ENCODE results near the gene GOLGA2. TPM values are rescaled to one million over a fixed set of nuclear protein-coding genes. Genes with fewer than 3 reads are reported as not detected.

GOLGA2 gene
- total and polyA plus RNA-seq, 2 of the 13 experiments (the other 11 are each of a cell fraction or from before 2014, with no cell fraction given) = 45.3 to 45.8 TPM

DNA sequence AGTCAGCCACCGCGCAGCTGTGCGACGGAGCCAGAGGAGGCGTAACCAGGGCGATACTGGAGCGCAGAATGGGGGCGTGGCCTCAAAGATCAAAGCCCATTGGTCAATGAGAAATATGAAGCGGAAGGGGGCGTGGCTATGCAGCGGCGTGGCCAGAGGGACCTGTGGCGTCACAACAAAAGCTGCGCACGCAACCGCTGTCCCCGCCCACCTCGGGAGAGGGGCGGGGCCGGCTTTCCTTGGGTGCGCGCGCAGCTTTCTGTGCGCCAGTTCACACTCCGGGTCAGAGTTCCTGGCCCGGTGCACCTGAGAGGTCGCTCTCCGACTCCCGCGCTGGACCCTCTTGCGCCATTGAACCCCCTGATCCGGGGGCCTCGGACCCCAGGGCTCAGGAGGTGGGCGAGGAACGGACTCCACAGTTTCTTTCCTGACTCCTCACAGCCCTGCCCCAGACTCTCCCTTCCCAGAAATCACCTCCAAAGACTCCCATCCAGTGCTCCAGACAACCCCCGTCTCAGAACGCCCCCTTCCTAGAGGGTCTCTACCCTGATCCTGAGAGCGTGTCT lies 284 bp upstream of the GOLGA2 start, which contains the start of gene SWI5 (continued):
- TF ChIP-seq DNMT1 (CRISPR knock-in tag; IDR thresholded peaks at IDR 0.05) (no peak), NAIF1 (CRISPR knock-in tag; IDR thresholded peaks at IDR 0.05; ENCODE audit: borderline replicate concordance) (no peak), CEBPB (IDR thresholded peaks at IDR 0.05; ENCODE audit: borderline replicate concordance, low read depth, low read length) (peak; percentile 5; the same call in 1 of the 2 replicates), GLI4 (CRISPR knock-in tag; IDR thresholded peaks at IDR 0.05; ENCODE audit: borderline replicate concordance) (peak; percentile 86; the same call in 1 of the 2 replicates), SIX4 (CRISPR knock-in tag; IDR thresholded peaks at IDR 0.05) (no peak), ZNF343 (CRISPR knock-in tag; IDR thresholded peaks at IDR 0.05) (no peak), KLF12 (CRISPR knock-in tag; IDR thresholded peaks at IDR 0.05; ENCODE audit: borderline replicate concordance) (0 out of 2 replicates have a peak, but pooled peaks have one; percentile 49), ZNF20 (CRISPR knock-in tag; IDR thresholded peaks at IDR 0.05) (no peak), GABPA (IDR thresholded peaks at IDR 0.05; ENCODE audit: low read depth, low read length) (peak; percentile 23; the same call in 1 of the 2 replicates), GABPA (CRISPR knock-in tag; IDR thresholded peaks at IDR 0.05; ENCODE audit: low read depth) (peak; percentile 77), ZNF816 (CRISPR knock-in tag; IDR thresholded peaks at IDR 0.05; ENCODE audit: borderline replicate concordance) (no peak), REXO4 (CRISPR knock-in tag; IDR thresholded peaks at IDR 0.05; ENCODE audit: borderline replicate concordance) (no peak), RARA (CRISPR knock-in tag; IDR thresholded peaks at IDR 0.05) (peak; percentile 32; the same call in 1 of the 2 replicates), ZNF350 (CRISPR knock-in tag; IDR thresholded peaks at IDR 0.05; ENCODE audit: borderline replicate concordance, low read depth) (no peak; the same call in 1 of the 2 replicates), STAG1 (CRISPR knock-in tag; IDR thresholded peaks at IDR 0.05) (no peak), CENPT (CRISPR knock-in tag; IDR thresholded peaks at IDR 0.05; ENCODE audit: low read depth) (no peak), LCORL (IDR thresholded peaks at IDR 0.05) (no peak), LCORL (CRISPR knock-in tag; IDR thresholded peaks at IDR 0.05) (0 out of 2 replicates have a peak, but pooled peaks have one; percentile 35), PLRG1 (conservative IDR thresholded peaks at IDR 0.05) (no peak), ZNF720 (CRISPR knock-in tag; IDR thresholded peaks at IDR 0.05) (no peak), ZNF777 (CRISPR knock-in tag; IDR thresholded peaks at IDR 0.05) (peak; percentile 10; the same call in 1 of the 2 replicates), MED8 (CRISPR knock-in tag; IDR thresholded peaks at IDR 0.05; ENCODE audit: insufficient replicate concordance) (peak; percentile 42), MIER2 (CRISPR knock-in tag; IDR thresholded peaks at IDR 0.05) (peak; percentile 26; the same call in 1 of the 2 replicates)
- TF ChIP-seq, protein P1, sequence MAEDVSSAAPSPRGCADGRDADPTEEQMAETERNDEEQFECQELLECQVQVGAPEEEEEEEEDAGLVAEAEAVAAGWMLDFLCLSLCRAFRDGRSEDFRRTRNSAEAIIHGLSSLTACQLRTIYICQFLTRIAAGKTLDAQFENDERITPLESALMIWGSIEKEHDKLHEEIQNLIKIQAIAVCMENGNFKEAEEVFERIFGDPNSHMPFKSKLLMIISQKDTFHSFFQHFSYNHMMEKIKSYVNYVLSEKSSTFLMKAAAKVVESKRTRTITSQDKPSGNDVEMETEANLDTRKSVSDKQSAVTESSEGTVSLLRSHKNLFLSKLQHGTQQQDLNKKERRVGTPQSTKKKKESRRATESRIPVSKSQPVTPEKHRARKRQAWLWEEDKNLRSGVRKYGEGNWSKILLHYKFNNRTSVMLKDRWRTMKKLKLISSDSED (CRISPR knock-in tag; IDR thresholded peaks at IDR 0.05) = no peak
- TF ChIP-seq, protein P2, sequence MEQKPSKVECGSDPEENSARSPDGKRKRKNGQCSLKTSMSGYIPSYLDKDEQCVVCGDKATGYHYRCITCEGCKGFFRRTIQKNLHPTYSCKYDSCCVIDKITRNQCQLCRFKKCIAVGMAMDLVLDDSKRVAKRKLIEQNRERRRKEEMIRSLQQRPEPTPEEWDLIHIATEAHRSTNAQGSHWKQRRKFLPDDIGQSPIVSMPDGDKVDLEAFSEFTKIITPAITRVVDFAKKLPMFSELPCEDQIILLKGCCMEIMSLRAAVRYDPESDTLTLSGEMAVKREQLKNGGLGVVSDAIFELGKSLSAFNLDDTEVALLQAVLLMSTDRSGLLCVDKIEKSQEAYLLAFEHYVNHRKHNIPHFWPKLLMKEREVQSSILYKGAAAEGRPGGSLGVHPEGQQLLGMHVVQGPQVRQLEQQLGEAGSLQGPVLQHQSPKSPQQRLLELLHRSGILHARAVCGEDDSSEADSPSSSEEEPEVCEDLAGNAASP (CRISPR knock-in tag; IDR thresholded peaks at IDR 0.05; ENCODE audit: borderline replicate concordance) = peak; percentile 64; the same call in 1 of the 2 replicates
- TF ChIP-seq, protein P3, sequence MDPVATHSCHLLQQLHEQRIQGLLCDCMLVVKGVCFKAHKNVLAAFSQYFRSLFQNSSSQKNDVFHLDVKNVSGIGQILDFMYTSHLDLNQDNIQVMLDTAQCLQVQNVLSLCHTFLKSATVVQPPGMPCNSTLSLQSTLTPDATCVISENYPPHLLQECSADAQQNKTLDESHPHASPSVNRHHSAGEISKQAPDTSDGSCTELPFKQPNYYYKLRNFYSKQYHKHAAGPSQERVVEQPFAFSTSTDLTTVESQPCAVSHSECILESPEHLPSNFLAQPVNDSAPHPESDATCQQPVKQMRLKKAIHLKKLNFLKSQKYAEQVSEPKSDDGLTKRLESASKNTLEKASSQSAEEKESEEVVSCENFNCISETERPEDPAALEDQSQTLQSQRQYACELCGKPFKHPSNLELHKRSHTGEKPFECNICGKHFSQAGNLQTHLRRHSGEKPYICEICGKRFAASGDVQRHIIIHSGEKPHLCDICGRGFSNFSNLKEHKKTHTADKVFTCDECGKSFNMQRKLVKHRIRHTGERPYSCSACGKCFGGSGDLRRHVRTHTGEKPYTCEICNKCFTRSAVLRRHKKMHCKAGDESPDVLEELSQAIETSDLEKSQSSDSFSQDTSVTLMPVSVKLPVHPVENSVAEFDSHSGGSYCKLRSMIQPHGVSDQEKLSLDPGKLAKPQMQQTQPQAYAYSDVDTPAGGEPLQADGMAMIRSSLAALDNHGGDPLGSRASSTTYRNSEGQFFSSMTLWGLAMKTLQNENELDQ (CRISPR knock-in tag; IDR thresholded peaks at IDR 0.05; ENCODE audit: borderline replicate concordance) = no peak
- TF ChIP-seq, protein P4, sequence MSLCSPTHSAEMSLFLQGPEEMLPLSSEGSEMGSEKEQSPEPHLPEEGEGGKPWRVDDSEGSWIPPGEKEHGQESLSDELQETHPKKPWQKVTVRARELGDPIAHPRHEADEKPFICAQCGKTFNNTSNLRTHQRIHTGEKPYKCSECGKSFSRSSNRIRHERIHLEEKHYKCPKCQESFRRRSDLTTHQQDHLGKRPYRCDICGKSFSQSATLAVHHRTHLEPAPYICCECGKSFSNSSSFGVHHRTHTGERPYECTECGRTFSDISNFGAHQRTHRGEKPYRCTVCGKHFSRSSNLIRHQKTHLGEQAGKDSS (CRISPR knock-in tag; IDR thresholded peaks at IDR 0.05; ENCODE audit: borderline replicate concordance, low read depth) = peak; percentile 87

Measured in HepG2 (cell line).